ENCODE data around the gene KSR1.
"Not testable (repeated sequence)": the region's sequence is repeated elsewhere in the genome, so short reads cannot be mapped to it uniquely, and the experiment has no call there.

Gene KSR1

DNA sequence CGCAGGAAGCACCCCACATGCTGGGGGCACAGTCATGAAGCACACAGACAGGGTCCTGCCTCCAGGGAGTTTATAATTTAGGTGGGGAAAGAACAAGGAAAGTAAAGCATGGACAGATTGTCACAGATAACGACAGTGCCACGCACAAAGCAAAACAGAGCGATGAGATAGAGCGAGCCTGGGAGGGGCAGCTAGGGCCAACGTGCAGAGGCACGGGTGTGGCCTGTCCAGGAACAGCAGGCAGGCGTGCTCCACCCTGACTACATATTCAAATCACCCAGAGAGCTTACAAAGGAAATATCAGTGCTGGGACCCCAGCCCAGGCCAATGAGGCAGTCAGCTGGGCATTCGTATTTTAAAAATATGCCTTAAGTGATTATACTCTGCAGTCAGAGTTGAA is 191.5 kb downstream of the KSR1 start:
- no peaks in the 10 kb centered on the region; the same call in 1 of the 2 replicates for H3K27me3 ChIP-seq (ENCODE audit: low read depth, low read length)
- no peak overlapping the region for H2AFZ ChIP-seq (ENCODE audit: low read depth, low read length)
- H3K4me2 ChIP-seq (ENCODE audit: low read length): no peak overlapping the region
- no peak overlapping the region for H3K4me3 ChIP-seq (ENCODE audit: low read length)
- H3K9me3 ChIP-seq (ENCODE audit: insufficient read depth, low read length): no peaks in the 10 kb centered on the region
- H3K27ac ChIP-seq (ENCODE audit: low read length): no peak overlapping the region
- H3K36me3 ChIP-seq (replicated peaks; ENCODE audit: low read depth, low read length): no peaks in the 10 kb centered on the region
- H3K9ac ChIP-seq (ENCODE audit: low read length): no peak overlapping the region
- H3K4me1 ChIP-seq (ENCODE audit: low read length): no peaks in the 10 kb centered on the region
- H3K79me2 ChIP-seq (ENCODE audit: low read length): no peaks in the 10 kb centered on the region
- no peaks in the 10 kb centered on the region for H4K20me1 ChIP-seq (ENCODE audit: insufficient read depth, low read length)
- no peak for TF ChIP-seq EZH2phosphoT487 (IDR thresholded peaks at IDR 0.05; ENCODE audit: low read depth)
- TF ChIP-seq, protein P1, sequence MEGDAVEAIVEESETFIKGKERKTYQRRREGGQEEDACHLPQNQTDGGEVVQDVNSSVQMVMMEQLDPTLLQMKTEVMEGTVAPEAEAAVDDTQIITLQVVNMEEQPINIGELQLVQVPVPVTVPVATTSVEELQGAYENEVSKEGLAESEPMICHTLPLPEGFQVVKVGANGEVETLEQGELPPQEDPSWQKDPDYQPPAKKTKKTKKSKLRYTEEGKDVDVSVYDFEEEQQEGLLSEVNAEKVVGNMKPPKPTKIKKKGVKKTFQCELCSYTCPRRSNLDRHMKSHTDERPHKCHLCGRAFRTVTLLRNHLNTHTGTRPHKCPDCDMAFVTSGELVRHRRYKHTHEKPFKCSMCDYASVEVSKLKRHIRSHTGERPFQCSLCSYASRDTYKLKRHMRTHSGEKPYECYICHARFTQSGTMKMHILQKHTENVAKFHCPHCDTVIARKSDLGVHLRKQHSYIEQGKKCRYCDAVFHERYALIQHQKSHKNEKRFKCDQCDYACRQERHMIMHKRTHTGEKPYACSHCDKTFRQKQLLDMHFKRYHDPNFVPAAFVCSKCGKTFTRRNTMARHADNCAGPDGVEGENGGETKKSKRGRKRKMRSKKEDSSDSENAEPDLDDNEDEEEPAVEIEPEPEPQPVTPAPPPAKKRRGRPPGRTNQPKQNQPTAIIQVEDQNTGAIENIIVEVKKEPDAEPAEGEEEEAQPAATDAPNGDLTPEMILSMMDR (IDR thresholded peaks at IDR 0.05; ENCODE audit: low read depth, low read length): no peak

DNA sequence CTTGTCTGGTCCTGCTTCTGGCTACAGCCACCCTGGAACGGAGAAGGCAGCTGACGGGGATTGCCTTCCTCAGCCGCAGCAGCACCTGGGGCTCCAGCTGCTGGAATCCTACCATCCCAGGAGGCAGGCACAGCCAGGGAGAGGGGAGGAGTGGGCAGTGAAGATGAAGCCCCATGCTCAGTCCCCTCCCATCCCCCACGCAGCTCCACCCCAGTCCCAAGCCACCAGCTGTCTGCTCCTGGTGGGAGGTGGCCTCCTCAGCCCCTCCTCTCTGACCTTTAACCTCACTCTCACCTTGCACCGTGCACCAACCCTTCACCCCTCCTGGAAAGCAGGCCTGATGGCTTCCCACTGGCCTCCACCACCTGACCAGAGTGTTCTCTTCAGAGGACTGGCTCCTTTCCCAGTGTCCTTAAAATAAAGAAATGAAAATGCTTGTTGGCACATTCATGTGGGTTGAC is 192.9 kb downstream of the KSR1 start:
- not testable (repeated sequence) for H2AFZ ChIP-seq (ENCODE audit: low read depth, low read length); H3K4me1 ChIP-seq (ENCODE audit: low read length); H4K20me1 ChIP-seq (ENCODE audit: insufficient read depth, low read length); H3K27ac ChIP-seq (ENCODE audit: low read length); H3K9me3 ChIP-seq (ENCODE audit: insufficient read depth, low read length); H3K9ac ChIP-seq (ENCODE audit: low read length); H3K4me2 ChIP-seq (ENCODE audit: low read length); H3K27me3 ChIP-seq (ENCODE audit: low read depth, low read length); H3K36me3 ChIP-seq (replicated peaks; ENCODE audit: low read depth, low read length); H3K79me2 ChIP-seq (ENCODE audit: low read length); H3K4me3 ChIP-seq (ENCODE audit: low read length)

DNA sequence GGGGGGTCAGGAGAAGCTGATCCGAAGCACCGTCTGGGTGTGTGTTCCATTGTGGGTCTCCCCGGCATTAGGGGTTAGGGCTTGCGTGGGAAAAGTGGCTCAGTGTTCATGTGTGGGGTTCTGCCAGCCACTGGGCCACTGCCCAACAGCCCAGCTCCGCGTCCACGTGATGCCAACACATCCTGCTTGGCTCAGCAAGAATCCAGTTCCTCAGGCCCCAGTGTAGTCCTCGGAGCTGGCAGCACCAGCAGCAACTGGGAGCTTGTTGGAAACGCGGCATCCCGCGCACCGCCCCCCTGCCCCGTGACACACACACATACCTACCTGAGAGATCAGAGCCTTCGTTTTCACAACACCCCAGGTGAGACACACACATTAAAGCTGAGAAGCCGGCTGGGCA is 193.7 kb downstream of the KSR1 start:
- no peak overlapping the region for H3K4me3 ChIP-seq (ENCODE audit: low read length)
- H3K4me2 ChIP-seq (ENCODE audit: low read length): no peak overlapping the region
- no peaks in the 10 kb centered on the region for H3K79me2 ChIP-seq (ENCODE audit: low read length)
- no peaks in the 10 kb centered on the region for H3K4me1 ChIP-seq (ENCODE audit: low read length)
- no peak overlapping the region for H2AFZ ChIP-seq (ENCODE audit: low read depth, low read length)
- no peaks in the 10 kb centered on the region for H3K36me3 ChIP-seq (replicated peaks; ENCODE audit: low read depth, low read length)
- no peaks in the 10 kb centered on the region; the same call in 1 of the 2 replicates for H3K27me3 ChIP-seq (ENCODE audit: low read depth, low read length)
- H3K9me3 ChIP-seq (ENCODE audit: insufficient read depth, low read length): no peaks in the 10 kb centered on the region
- no peaks in the 10 kb centered on the region for H4K20me1 ChIP-seq (ENCODE audit: insufficient read depth, low read length)
- no peak overlapping the region for H3K27ac ChIP-seq (ENCODE audit: low read length)
- no peak for TF ChIP-seq EZH2phosphoT487 (IDR thresholded peaks at IDR 0.05; ENCODE audit: low read depth)
- TF ChIP-seq, protein P1 (IDR thresholded peaks at IDR 0.05; ENCODE audit: low read depth, low read length): no peak
- H3K9ac ChIP-seq (ENCODE audit: low read length): no peak overlapping the region

DNA sequence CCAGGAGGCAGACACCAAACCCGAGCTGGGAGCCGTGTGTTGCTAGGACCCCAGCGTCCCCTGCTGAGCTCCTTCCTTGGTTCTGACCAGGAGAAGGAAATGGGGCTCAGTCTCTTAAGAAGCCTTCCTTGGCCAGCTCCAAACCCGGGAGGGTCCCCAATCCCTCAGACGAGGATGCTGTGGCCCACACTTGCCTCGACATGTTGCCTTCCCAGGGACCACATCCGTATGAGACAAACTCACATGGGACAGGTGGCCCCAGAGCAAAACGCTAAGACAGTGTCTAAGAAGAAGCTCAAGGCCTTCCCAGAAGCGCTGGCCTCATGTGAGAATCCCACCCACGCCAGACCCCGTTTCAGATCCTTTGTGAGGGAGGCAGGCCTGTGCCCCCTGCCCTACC is 194.6 kb downstream of the KSR1 start:
- H2AFZ ChIP-seq (ENCODE audit: low read depth, low read length): no peak overlapping the region
- no peak overlapping the region for H3K27ac ChIP-seq (ENCODE audit: low read length)
- no peaks in the 10 kb centered on the region for H3K9me3 ChIP-seq (ENCODE audit: insufficient read depth, low read length)
- no peak overlapping the region for H3K9ac ChIP-seq (ENCODE audit: low read length)
- H3K27me3 ChIP-seq (ENCODE audit: low read depth, low read length): no peaks in the 10 kb centered on the region; the same call in 1 of the 2 replicates
- H3K36me3 ChIP-seq (replicated peaks; ENCODE audit: low read depth, low read length): no peaks in the 10 kb centered on the region
- no peaks in the 10 kb centered on the region for H4K20me1 ChIP-seq (ENCODE audit: insufficient read depth, low read length)
- no peaks in the 10 kb centered on the region for H3K79me2 ChIP-seq (ENCODE audit: low read length)
- TF ChIP-seq, protein P1 (IDR thresholded peaks at IDR 0.05; ENCODE audit: low read depth, low read length): no peak
- no peak for TF ChIP-seq EZH2phosphoT487 (IDR thresholded peaks at IDR 0.05; ENCODE audit: low read depth)
- no peak overlapping the region for H3K4me3 ChIP-seq (ENCODE audit: low read length)
- H3K4me1 ChIP-seq (ENCODE audit: low read length): no peaks in the 10 kb centered on the region
- H3K4me2 ChIP-seq (ENCODE audit: low read length): no peak overlapping the region

All from OCI-LY3 (cell line).